HL-60 (cell line): ENCODE measurements around the gene PHF24.

Experiments used
- CTCF ChIP-seq: IDR thresholded peaks from one replicate; pipeline ENCODE4 v1.5.1; 2011; ENCODE audit warnings: low read length, control low read depth, inconsistent platforms; ENCODE audit not compliant: insufficient read depth
- POLR2AphosphoS5 ChIP-seq: IDR thresholded peaks from 2 replicates; pipeline ENCODE4 v1.6.1; 2012; ENCODE audit warnings: low read depth

- no peak for TF ChIP-seq CTCF
- no peak for TF ChIP-seq POLR2AphosphoS5
Observed at GRCh38 chr9:34956648-34957047, 1.4 kb upstream of the PHF24 start.
